Right renal pelvis (tissue), 4 donors: ENCODE results near the gene EXOC2. TPM values are rescaled to one million over a fixed set of nuclear protein-coding genes. Genes with fewer than 3 reads are reported as not detected.
"Not testable (repeated sequence)": the region's sequence is repeated elsewhere in the genome, so short reads cannot be mapped to it uniquely, and the experiment has no call there.

Experiments
- DNase-seq, 4 donors: peaks; one replicate each; pipeline ENCODE4 v3.0.0-alpha.2; 2013; ENCODE audit warnings: low read depth in 4 of 4, low spot score in 3 of 4, missing footprints in 1 of 4
- polyA plus RNA-seq, 4 donors: library from polyadenylated mRNA; unstranded; fragments of 120-200 nt; gene quantifications; one replicate each; pipeline ENCODE4 v1.2.1, GENCODE V29; 2013; ENCODE audit not compliant: insufficient read length in 4 of 4

Gene EXOC2
- polyA plus RNA-seq, 4 donors = 22.3 to 26.1 (median 24.8) TPM

DNA sequence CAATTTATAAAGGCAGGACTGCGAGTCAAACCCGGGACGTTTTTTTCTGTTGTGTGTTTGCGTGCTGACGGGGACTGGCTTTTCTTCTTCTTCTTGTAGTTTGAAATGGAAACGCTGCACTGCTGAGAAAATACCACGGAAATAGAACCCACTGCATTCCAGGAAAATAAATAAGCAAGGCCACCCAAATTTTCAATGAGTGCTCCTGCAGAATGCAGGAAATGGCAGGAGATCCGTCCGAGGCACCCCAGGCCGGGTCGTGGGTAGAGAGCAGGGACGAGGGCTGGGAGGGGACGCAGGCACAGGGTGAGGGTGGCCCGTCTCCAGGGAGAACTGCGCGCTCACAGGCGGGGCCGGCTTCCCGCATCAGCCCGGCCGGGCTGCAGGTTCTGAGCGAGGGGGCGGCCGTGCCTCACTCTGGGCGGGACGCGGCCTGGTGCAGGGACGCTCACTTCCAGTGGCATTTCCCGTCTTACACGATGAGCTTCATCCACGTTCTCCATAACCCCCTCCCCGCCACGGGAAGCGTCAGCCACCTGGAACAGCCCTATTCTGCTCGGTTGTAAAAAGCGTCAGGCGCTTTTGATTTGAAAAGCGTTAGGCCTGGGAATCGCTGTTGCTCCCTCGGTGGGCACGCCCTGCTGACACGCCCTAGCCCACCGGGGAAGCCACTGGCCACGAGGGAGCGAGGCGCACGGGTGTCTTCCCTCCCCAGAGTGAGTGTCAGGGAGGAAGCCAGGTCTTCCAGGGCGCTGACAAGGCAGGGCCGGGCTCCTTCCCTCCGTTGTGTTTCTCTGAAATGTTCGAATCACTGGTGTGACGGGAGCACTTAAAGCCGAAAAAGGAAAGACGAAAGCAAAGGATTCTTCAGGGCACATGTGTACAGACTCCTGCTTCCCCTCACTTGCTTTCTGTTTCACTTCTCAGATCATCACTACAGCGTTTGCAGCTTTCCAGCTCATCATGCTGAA is 17.9 kb upstream of the EXOC2 start:
- no peak for DNase-seq

DNA sequence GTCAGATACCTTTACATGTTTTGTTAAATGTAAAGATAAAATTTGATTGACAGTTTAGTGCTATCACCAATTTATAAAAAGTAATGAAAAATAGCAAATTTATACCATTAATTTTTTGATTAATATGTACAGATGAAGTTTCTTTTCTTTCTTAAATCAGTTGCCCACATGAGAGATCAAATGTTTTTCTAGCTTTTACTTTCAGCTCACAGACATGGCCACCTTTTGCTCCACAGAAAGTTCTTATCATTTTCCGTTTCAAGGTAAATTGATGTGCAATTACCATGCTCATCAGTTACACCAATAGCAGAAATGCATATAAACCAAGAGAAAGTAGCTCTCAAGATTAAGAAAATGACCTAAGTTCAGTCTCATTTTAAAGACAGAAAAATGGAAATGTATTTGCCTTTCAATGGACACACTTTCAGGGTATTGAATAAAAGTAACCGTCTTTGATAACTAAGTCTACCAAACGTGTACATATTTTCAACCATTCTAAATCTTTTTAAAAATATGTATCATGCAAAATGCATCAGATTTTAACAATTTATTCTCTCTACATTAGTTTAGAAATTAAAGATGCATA is 16.6 kb upstream of the EXOC2 start:
- no peak for DNase-seq

DNA sequence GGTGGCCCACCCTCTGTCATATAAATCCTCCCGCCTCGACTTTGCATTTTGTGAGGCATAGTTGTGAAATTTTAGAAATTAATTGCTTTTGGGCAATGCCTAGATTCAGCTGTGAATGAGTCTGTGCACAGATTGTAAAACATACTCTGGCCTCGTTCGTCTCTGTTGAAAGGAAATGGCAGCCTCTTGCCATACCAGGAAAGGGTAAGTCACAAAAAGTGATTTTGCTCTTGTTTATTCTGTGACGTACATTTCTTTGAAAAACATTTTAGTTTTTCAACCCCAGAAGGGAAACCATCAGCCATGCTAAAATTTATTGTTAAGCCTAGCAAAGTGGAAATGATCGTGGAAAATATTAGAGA is 15.3 kb upstream of the EXOC2 start:
- DNase-seq = no peak

DNA sequence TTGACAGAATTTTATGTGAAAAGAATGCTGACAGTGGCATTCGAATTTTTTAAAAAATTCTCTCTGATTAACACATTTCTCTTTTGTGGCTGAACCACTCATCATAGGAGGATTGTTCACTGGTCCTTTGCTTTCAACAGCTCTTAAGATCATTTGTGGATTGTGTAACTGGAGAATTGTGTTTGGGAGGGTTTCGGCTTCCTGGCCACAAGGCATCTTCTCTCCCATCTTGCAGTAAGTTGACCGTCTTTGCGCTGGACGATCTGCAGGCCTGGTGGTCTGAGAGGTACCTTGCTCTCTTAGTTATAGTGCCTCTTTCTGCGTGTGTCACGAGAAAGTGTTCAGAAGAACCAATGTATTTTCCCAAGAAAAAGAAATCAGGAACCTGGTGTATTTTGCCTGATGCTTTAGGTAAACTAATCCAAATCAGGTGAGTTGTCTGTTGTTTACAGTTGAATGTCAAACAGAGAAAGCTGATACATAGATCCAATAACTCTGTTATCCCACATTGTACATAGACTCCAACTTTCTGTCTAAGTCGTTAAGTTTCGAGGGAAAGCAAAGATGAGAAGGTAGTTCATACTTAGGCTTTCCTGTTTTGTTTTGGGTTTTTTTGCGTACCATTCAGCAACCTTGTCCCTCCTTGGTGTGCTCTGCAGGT is 14.8 kb upstream of the EXOC2 start:
- no peak for DNase-seq

DNA sequence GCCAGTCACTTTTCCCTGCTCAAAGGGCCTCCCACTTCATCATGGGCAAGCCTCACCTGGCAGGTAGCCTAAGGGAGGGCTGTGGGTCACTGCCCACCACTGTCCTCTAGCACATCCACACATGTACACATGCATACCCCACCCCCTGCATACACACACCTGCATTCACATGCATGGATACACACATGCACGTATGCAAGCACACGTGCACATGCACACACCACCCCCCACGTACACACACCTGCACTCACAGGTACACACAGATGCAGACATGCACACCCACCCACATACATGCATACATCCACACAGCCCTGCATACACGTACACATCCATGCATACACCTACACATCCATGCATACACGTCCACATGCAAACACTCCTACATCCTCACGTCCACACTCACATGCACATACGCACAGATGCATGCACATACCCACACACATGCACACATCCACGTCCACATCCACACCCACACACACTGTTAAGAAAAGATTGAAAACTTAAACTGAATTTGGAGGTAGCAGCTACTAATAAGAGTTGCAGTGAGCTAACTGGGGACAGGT is 14.0 kb upstream of the EXOC2 start:
- no peak for DNase-seq

DNA sequence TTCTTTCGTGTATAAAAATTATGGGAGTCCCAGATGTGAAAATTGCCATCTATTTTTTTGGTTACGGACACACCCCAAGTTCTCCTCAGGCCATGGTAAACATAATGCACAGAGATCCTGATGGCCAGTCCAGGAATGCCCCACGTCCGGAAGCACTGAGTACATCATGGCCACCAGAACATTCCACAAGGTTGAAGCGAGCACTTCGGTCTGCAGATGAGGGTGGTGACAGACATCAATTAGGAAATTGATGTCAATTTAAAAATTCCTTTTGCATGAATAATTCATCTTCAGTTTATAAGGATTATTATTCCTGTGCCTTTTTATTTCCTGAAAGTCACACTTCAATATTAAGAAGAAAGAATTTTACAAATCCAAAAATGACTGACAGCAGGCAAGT is 13.2 kb upstream of the EXOC2 start:
- DNase-seq = no peak

DNA sequence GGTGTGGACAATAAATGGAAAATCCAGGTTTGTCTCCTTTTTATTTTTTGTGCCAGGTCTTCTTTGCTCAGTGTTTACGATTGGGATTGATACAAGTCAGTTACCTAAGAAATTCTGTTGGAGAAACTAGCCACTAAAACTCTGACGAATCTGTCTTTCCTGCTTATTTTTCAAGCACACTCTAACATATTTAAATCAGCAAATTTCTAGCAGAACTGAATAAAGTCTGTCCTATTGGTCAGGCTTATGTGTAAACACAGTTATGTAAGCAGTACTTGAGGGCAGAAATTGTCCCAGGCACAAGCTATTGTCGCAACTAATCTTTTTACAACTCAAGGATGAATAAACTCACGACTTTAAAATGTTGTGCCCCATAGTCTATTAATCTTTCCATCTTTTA is 12.1 kb upstream of the EXOC2 start:
- DNase-seq = no peak

DNA sequence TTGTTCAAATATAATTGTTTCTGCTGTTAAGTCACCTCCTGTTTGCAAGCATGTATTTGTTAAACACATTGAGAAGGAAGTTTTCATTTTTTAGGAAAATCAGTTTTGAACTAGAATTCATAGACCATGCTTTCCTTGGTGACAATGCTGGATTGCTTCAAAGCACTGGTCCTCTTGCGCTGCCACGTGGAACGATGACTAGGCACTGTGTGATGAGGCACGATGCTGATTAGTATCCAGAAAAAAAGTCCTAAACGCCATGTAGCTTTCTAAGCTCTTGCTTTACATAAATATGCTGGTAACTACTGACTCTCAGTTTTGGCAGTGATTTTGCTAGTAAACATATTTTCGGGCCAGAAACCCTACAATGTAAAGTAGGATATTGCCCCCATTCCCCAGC is 11.1 kb upstream of the EXOC2 start:
- no peak for DNase-seq

DNA sequence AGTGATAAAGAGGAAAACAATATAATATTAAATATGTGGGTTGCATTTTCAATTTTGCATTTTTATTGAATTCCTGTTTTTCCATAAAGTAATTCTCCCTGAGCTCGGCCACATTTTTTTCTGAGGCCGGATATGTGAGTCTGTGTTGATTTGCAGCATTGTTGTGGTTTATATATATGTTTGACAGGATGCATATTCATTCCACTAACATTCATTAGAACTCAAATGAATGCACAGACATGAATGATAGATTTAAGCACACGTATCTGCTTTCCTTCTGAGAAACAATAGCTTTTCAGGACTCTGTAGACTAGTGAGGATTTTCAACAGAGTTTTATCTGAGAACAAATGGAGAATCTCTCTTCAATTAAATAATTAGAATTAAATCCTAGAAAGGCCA is 10.6 kb upstream of the EXOC2 start:
- no peak for DNase-seq

DNA sequence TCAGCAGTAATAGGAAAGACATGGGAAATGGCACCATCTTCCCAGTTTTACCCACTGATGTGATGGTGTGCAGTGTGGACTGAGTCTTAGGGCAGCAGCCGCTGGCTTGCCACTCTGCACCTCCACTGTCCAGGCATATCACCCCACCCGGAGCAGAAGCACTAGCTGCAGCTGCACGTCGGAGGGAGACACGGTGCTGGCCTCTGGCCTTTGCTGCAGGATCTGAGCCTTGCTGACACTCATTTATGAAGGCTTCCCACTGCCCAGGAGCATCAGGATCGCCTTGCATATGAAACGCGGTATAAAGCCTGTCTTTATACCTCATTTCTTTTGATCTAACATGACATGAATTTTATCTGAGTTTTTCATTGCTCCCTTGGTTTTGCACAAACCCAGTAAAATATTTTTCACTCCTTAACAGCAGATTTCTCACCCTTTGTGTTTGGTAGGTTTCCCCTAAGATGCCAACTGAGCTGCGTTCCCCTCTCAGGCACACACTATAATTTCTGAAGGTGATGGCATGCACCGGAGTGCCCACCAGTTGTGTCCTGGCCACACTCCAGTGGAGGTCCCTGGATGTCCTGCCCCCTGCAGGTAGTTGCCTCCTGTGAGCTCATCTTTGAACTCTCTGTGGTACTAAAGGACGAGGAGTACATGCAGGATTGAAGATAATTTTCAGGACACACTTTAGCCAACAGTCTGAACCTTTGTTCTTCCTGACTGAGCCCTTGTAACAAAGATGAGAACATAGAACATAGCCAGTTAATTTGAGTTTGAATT is 9.0 kb upstream of the EXOC2 start:
- DNase-seq = no peak

DNA sequence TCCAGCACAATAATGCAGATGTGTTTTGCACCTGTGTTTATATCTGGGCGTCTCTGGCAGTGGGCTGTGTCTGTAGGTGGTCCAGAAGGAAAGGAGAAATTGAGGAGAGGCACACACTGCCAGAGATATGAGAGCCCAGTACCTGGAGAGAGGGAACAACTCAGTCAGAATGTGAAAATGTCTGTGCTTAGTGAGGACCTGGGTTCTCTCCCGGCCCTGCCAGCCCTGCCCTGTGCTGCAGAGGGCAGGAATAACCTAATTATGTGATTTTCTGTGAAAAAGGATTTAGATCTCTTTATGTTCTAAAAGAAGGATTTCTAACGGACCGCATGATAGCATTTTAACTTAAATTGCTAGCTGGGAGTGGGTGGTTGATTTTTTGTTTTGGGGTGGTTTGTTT is 8.3 kb upstream of the EXOC2 start:
- no peak for DNase-seq

DNA sequence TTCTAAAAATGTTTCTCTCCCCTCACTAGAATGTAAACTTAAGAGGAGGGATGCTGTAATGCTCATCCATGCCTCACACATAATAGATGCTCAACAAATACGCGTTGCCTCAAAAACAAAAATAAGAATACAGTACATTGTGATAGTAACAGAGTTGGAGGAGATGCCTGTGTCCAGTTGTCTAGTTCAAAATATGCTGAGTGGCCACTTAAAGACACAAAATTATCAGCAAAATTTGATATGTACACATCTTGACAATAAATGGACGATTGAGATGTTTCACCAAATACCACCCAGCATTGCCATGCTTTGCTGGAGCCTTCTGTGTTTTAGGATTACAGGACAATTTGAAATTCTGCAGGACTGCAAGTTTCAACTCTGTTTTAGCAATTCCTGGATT is 7.6 kb upstream of the EXOC2 start:
- no peak for DNase-seq

DNA sequence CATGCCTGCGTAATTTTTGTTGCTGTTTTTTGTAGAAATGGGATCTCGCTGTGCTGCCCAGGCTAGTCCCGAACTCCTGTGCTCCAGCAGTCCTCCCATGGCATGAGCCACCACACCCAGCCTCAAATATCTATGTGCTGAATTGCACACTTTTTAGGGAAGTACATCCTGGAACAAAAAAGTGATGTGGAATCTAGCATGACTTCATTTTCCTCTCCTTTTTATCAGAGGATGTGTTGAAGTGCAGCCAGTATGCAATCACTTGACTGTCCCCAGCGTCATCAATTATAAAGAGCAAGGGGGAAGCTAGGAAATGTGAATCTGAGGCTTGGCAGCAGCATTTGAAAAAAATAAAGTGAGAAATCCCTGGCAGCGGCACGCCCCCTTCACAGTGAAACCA is 6.4 kb upstream of the EXOC2 start:
- DNase-seq = no peak

DNA sequence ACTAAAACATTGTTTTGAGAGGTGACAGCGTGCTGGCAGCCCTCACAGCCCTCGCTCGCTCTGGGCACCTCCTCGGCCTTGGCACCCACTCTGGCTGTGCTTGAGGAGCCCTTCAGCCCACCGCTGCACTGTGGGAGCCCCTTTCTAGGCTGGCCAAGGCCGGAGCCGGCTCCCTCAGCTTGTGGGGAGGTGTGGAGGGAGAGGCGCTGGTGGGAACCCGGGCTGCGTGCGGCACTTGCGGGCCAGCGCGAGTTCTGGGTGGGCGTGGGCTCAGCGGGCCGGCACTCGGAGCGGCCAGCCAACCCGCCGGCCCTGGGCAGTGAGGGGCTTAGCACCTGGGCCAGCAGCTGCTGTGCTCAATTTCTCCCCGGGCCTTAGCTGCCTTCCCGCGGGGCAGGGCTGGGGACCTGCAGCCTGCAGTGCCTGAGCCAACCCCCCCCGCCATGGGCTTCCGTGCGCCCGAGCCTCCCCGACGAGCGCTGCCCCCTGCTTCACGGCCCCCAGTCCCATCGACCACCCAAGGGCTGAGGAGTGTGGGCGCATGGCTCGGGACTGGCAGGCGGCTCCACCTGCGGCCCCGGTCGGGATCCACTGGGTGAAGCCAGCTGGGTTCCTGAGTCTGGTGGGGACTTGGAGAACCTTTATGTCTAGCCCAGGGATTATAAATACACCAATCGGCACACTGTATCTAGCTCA is 1.6 kb upstream of the EXOC2 start:
- DNase-seq = not testable (repeated sequence)

DNA sequence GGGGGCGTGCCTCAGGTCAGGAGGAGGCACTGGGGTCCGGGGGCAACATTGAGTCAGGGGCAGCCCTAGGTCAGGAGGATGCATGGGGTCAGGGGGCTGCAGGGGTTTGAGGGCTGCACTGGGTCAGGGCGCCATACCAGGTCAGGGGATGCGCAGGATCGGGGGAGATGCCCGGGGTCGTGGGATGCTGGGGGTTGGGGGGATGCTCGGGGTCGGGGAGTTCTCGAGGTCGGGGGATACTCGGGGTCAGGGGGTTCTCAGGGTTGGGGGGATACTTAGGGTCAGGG is 727 bp upstream of the EXOC2 start:
- DNase-seq = no peak

DNA sequence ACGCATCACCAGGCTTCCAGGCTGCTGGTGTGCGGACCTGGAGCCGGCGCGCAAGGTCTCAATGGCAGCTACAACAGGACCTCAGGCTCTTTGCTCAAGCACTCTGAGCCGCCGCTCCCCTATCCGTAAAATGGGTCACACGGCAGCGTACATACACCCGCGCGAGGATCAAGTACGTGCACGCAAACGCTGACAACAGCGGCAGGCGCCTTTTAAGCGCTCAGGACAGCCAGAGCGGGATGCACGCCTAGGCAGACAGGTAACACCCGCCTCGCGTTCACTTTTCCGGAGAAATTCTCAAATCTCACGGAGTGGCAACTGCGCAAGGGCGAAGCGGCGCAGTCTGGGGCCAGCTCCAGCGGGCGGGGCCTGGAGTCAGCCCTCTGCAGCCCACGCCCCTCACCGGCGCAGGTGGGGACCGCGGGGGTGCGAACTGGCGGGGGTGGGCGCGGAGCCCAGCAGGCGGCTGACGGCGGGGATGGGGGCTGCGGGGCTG is 535 bp downstream of the EXOC2 start:
- no peak for DNase-seq

DNA sequence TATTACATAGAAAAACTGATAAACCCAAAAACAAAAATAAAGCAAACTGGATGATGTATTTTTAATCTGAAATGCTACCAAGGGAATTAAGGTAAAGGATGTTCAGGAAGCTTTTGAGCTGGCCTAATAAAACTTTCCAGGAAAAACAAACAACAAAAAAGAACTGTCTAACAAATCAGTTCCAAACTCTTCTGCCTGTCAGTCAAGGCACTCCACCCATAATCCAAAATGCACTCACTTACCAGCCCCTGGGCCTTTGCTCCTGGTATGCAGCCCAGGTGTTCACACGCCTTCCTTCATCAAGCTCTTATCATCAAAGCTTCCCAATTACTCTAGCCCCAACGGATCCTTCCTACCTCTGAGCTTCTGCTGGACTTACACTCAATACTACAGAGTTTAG is 3.7 kb downstream of the EXOC2 start:
- no peak for DNase-seq

DNA sequence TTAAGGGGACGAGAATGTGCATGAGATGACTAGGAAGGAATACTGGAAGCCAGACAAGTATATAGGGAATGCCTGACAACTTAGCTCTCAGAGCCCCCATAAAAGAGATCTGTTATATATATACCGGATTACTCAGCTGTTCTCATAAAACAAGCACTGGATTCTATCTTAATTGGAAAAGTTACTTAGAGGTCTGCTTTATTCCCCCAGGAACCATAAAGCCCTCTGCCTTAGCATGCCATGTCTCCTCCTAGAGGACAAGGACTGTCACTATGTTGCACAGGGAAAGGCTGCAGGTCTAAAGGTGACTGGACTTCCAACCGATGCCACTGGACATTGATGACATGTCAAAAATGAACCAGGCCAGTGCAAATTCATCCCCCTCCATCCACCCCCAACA is 6.4 kb downstream of the EXOC2 start:
- DNase-seq = no peak

DNA sequence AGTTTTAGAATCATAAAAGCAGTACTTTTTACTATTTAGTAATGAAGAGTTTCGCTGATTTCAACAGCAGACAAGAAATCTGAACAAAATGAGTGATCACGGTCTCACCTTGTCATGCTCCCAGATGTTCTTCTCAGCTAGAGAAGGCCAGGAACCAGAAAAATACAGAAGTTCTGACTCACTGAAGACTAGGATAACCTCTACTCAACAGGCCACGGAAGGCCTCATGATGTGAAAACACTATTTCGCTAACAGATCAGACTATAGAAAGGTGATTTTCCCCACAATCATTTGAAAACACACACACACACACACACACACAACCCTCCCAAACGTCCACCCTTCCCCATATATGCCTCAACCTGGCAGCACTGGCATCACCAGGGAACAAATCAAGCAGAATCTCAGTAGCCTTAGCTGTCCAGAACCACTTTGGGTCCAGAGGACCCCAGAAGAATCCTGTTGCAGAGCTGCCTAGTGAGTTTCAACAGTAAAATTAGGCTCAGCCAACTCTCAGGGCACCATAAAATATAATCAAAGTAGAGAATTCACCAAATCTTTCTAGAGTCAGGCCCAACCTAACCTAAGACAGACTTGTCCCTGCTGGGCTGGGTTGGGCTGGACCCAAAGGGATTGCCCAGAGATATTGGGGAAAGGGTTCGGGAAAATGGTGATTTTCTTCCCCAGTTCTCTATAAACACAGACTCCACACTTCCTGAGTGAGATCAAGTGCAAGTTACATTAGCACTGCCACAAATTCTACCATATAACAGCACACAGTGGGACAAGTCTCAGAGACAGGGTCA is 7.9 kb downstream of the EXOC2 start:
- DNase-seq = no peak
